Measurements from ENCODE around the gene STK39.
"Not testable (repeated sequence)": the region's sequence is repeated elsewhere in the genome, so short reads cannot be mapped to it uniquely, and the experiment has no call there.

STK39 gene

GRCh38 chr2:168044579-168044978, 202.8 kb downstream of the STK39 start:
- Histone ChIP-seq H3K27ac (ENCODE audit: low read length) (no peak overlapping the region), H3K9me3 (ENCODE audit: control insufficient read depth in 2 of 2, low read length in 2 of 2) (no peaks in the 10 kb centered on the region), H3K36me3 (ENCODE audit: control insufficient read depth in 2 of 2, insufficient read depth in 2 of 2, low read length in 2 of 2) (no peaks in the 10 kb centered on the region), H3K4me3 (ENCODE audit: low read length in 2 of 2) (no peak overlapping the region), H3K9ac (ENCODE audit: low read length in 2 of 2) (no peak overlapping the region), H3K27me3 (ENCODE audit: control insufficient read depth in 1 of 2, insufficient read depth in 2 of 2, low read length in 2 of 2) (no peaks in the 10 kb centered on the region), H3K4me1 (ENCODE audit: control insufficient read depth, insufficient read depth, low read length) (peaks cover 3% of the 10 kb centered on the region)

GRCh38 chr2:168044176-168044575, 203.2 kb downstream of the STK39 start:
- Histone ChIP-seq H3K27me3 (ENCODE audit: control insufficient read depth in 1 of 2, insufficient read depth in 2 of 2, low read length in 2 of 2) (no peaks in the 10 kb centered on the region), H3K36me3 (ENCODE audit: control insufficient read depth in 2 of 2, insufficient read depth in 2 of 2, low read length in 2 of 2) (no peaks in the 10 kb centered on the region), H3K9ac (ENCODE audit: low read length in 2 of 2) (no peak overlapping the region), H3K27ac (ENCODE audit: low read length) (no peak overlapping the region), H3K4me3 (ENCODE audit: low read length in 2 of 2) (no peak overlapping the region), H3K4me1 (ENCODE audit: control insufficient read depth, insufficient read depth, low read length) (peaks cover 3% of the 10 kb centered on the region), H3K9me3 (ENCODE audit: control insufficient read depth in 2 of 2, low read length in 2 of 2) (no peaks in the 10 kb centered on the region)

GRCh38 chr2:168042127-168042824, 205.1 kb downstream of the STK39 start:
- H3K4me3 ChIP-seq (ENCODE audit: low read length in 2 of 2); H3K36me3 ChIP-seq (ENCODE audit: control insufficient read depth in 2 of 2, insufficient read depth in 2 of 2, low read length in 2 of 2); H3K27me3 ChIP-seq (ENCODE audit: control insufficient read depth in 1 of 2, insufficient read depth in 2 of 2, low read length in 2 of 2); H3K9me3 ChIP-seq (ENCODE audit: control insufficient read depth in 2 of 2, low read length in 2 of 2); H3K4me1 ChIP-seq (ENCODE audit: control insufficient read depth, insufficient read depth, low read length); H3K27ac ChIP-seq (ENCODE audit: low read length); H3K9ac ChIP-seq (ENCODE audit: low read length in 2 of 2): not testable (repeated sequence)

GRCh38 chr2:168039881-168040280, 207.5 kb downstream of the STK39 start:
- no peaks in the 10 kb centered on the region for H3K27me3 ChIP-seq (ENCODE audit: control insufficient read depth in 1 of 2, insufficient read depth in 2 of 2, low read length in 2 of 2)
- no peak overlapping the region for H3K27ac ChIP-seq (ENCODE audit: low read length)
- no peaks in the 10 kb centered on the region for H3K36me3 ChIP-seq (ENCODE audit: control insufficient read depth in 2 of 2, insufficient read depth in 2 of 2, low read length in 2 of 2)
- H3K9ac ChIP-seq (ENCODE audit: low read length in 2 of 2) = no peak overlapping the region
- H3K4me3 ChIP-seq (ENCODE audit: low read length in 2 of 2) = no peak overlapping the region
- H3K9me3 ChIP-seq (ENCODE audit: control insufficient read depth in 2 of 2, low read length in 2 of 2) = no peaks in the 10 kb centered on the region
- no peaks in the 10 kb centered on the region for H3K4me1 ChIP-seq (ENCODE audit: control insufficient read depth, insufficient read depth, low read length)

GRCh38 chr2:168037778-168038177, 209.6 kb downstream of the STK39 start:
- Histone ChIP-seq H3K9me3 (ENCODE audit: control insufficient read depth in 2 of 2, low read length in 2 of 2) (no peaks in the 10 kb centered on the region), H3K27me3 (ENCODE audit: control insufficient read depth in 1 of 2, insufficient read depth in 2 of 2, low read length in 2 of 2) (no peaks in the 10 kb centered on the region), H3K27ac (ENCODE audit: low read length) (no peak overlapping the region), H3K36me3 (ENCODE audit: control insufficient read depth in 2 of 2, insufficient read depth in 2 of 2, low read length in 2 of 2) (no peaks in the 10 kb centered on the region), H3K9ac (ENCODE audit: low read length in 2 of 2) (no peak overlapping the region), H3K4me1 (ENCODE audit: control insufficient read depth, insufficient read depth, low read length) (no peaks in the 10 kb centered on the region), H3K4me3 (ENCODE audit: low read length in 2 of 2) (no peak overlapping the region)

- no peaks in the 10 kb centered on the region for H3K9me3 ChIP-seq (ENCODE audit: control insufficient read depth in 2 of 2, low read length in 2 of 2)
- no peak overlapping the region for H3K27ac ChIP-seq (ENCODE audit: low read length)
- H3K27me3 ChIP-seq (ENCODE audit: control insufficient read depth in 1 of 2, insufficient read depth in 2 of 2, low read length in 2 of 2) = no peaks in the 10 kb centered on the region
- no peaks in the 10 kb centered on the region for H3K4me1 ChIP-seq (ENCODE audit: control insufficient read depth, insufficient read depth, low read length)
- no peak overlapping the region for H3K9ac ChIP-seq (ENCODE audit: low read length in 2 of 2)
- no peak overlapping the region for H3K4me3 ChIP-seq (ENCODE audit: low read length in 2 of 2)
- no peaks in the 10 kb centered on the region for H3K36me3 ChIP-seq (ENCODE audit: control insufficient read depth in 2 of 2, insufficient read depth in 2 of 2, low read length in 2 of 2)
These were observed 211.9 kb downstream of the STK39 start for GRCh38 chr2:168035458-168035857.

GRCh38 chr2:168034616-168035015, 212.8 kb downstream of the STK39 start:
- Histone ChIP-seq H3K4me1 (ENCODE audit: control insufficient read depth, insufficient read depth, low read length) (no peaks in the 10 kb centered on the region), H3K4me3 (ENCODE audit: low read length in 2 of 2) (no peak overlapping the region), H3K9me3 (ENCODE audit: control insufficient read depth in 2 of 2, low read length in 2 of 2) (no peaks in the 10 kb centered on the region), H3K36me3 (ENCODE audit: control insufficient read depth in 2 of 2, insufficient read depth in 2 of 2, low read length in 2 of 2) (no peaks in the 10 kb centered on the region), H3K27ac (ENCODE audit: low read length) (no peak overlapping the region), H3K9ac (ENCODE audit: low read length in 2 of 2) (no peak overlapping the region), H3K27me3 (ENCODE audit: control insufficient read depth in 1 of 2, insufficient read depth in 2 of 2, low read length in 2 of 2) (no peaks in the 10 kb centered on the region)

GRCh38 chr2:168033966-168034365, 213.4 kb downstream of the STK39 start:
- Histone ChIP-seq H3K9ac (ENCODE audit: low read length in 2 of 2) (no peak overlapping the region), H3K27ac (ENCODE audit: low read length) (no peak overlapping the region), H3K9me3 (ENCODE audit: control insufficient read depth in 2 of 2, low read length in 2 of 2) (no peaks in the 10 kb centered on the region), H3K36me3 (ENCODE audit: control insufficient read depth in 2 of 2, insufficient read depth in 2 of 2, low read length in 2 of 2) (no peaks in the 10 kb centered on the region), H3K27me3 (ENCODE audit: control insufficient read depth in 1 of 2, insufficient read depth in 2 of 2, low read length in 2 of 2) (no peaks in the 10 kb centered on the region), H3K4me3 (ENCODE audit: low read length in 2 of 2) (no peak overlapping the region), H3K4me1 (ENCODE audit: control insufficient read depth, insufficient read depth, low read length) (no peaks in the 10 kb centered on the region)

GRCh38 chr2:168032091-168032490, 215.3 kb downstream of the STK39 start:
- Histone ChIP-seq H3K27me3 (ENCODE audit: control insufficient read depth in 1 of 2, insufficient read depth in 2 of 2, low read length in 2 of 2) (no peaks in the 10 kb centered on the region), H3K9me3 (ENCODE audit: control insufficient read depth in 2 of 2, low read length in 2 of 2) (no peaks in the 10 kb centered on the region)

GRCh38 chr2:168030862-168031624, 216.4 kb downstream of the STK39 start:
- Histone ChIP-seq H3K36me3 (ENCODE audit: control insufficient read depth in 2 of 2, insufficient read depth in 2 of 2, low read length in 2 of 2) (no peaks in the 10 kb centered on the region), H3K27ac (ENCODE audit: low read length) (no peak overlapping the region), H3K27me3 (ENCODE audit: control insufficient read depth in 1 of 2, insufficient read depth in 2 of 2, low read length in 2 of 2) (no peaks in the 10 kb centered on the region), H3K4me1 (ENCODE audit: control insufficient read depth, insufficient read depth, low read length) (no peaks in the 10 kb centered on the region), H3K4me3 (ENCODE audit: low read length in 2 of 2) (no peak overlapping the region), H3K9ac (ENCODE audit: low read length in 2 of 2) (no peak overlapping the region), H3K9me3 (ENCODE audit: control insufficient read depth in 2 of 2, low read length in 2 of 2) (no peaks in the 10 kb centered on the region)

More at GRCh38 chr2:168032091-168032490, 215.3 kb downstream of the STK39 start:
- H3K4me3 ChIP-seq (ENCODE audit: low read length in 2 of 2) = no peak overlapping the region
- H3K36me3 ChIP-seq (ENCODE audit: control insufficient read depth in 2 of 2, insufficient read depth in 2 of 2, low read length in 2 of 2) = no peaks in the 10 kb centered on the region
- H3K4me1 ChIP-seq (ENCODE audit: control insufficient read depth, insufficient read depth, low read length) = no peaks in the 10 kb centered on the region
- H3K27ac ChIP-seq (ENCODE audit: low read length) = no peak overlapping the region
- H3K9ac ChIP-seq (ENCODE audit: low read length in 2 of 2) = no peak overlapping the region

GRCh38 chr2:168029071-168029470, 218.3 kb downstream of the STK39 start:
- Histone ChIP-seq H3K36me3 (ENCODE audit: control insufficient read depth in 2 of 2, insufficient read depth in 2 of 2, low read length in 2 of 2) (peaks cover 7 to 10% of the 10 kb centered on the region in 2 donors), H3K9ac (ENCODE audit: low read length in 2 of 2) (no peak overlapping the region), H3K9me3 (ENCODE audit: control insufficient read depth in 2 of 2, low read length in 2 of 2) (no peaks in the 10 kb centered on the region), H3K4me3 (ENCODE audit: low read length in 2 of 2) (no peak overlapping the region), H3K27ac (ENCODE audit: low read length) (no peak overlapping the region), H3K4me1 (ENCODE audit: control insufficient read depth, insufficient read depth, low read length) (no peaks in the 10 kb centered on the region), H3K27me3 (ENCODE audit: control insufficient read depth in 1 of 2, insufficient read depth in 2 of 2, low read length in 2 of 2) (no peaks in the 10 kb centered on the region)
